HG03103 (cell line): ENCODE data around the gene DUSP14.

Source experiments
- ATAC-seq: cut with Tn5 transposase; IDR thresholded peaks from one replicate; pipeline ENCODE4 v1.9.1; 2021; ENCODE audit warnings: low read depth; ENCODE audit not compliant: unreplicated experiment

The DUSP14 gene

GRCh38 chr17:37553401-37553966, 63.8 kb downstream of the DUSP14 start:
- ATAC-seq, result no peak

GRCh38 chr17:37555386-37555785, 65.7 kb downstream of the DUSP14 start:
- no peak for ATAC-seq

- no peak for ATAC-seq
Measured at GRCh38 chr17:37557482-37557881, 67.8 kb downstream of the DUSP14 start.

GRCh38 chr17:37558299-37558698, 68.6 kb downstream of the DUSP14 start:
- no peak for ATAC-seq

- ATAC-seq, result no peak
Measured at GRCh38 chr17:37562016-37562745, 72.5 kb downstream of the DUSP14 start.
